ENCODE data around the gene BDP1. TPM values are rescaled to one million over a fixed set of nuclear protein-coding genes. Genes with fewer than 3 reads are reported as not detected.

The BDP1 gene
- total RNA-seq, 1 donor from 2014 or later, result 23.7 TPM

DNA sequence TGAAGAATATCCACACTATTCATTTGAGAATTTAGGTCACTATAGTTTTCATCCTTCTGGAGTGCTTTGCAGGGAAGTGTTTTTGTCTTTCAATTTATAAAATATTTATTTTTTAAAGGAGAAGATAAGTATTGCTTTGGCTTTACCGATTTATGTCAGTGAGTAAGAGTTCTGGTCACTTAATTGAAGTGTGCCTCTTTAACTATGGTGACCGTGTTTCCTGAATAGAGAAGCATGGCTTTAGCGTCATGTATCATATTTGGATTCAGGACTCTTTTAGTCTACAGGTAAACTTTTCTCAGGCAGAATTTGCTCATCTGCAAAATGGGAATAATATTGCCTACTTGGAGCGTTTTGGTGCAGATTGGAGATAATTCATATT lies 902 bp downstream of the BDP1 start:
- H3K27me3 Mint-ChIP-seq (ENCODE audit: unreplicated experiment), result peaks cover 10% of the 10 kb centered on the region
- DNase-seq (ENCODE audit: extremely low spot score, unreplicated experiment), result no peak
- peaks cover 15% of the 10 kb centered on the region for H3K36me3 Mint-ChIP-seq (ENCODE audit: unreplicated experiment)
- peak overlapping the region; percentile 97 for H3K27ac Mint-ChIP-seq (ENCODE audit: unreplicated experiment)
- peaks cover 21% of the 10 kb centered on the region for H3K4me1 Mint-ChIP-seq (ENCODE audit: unreplicated experiment)
- no peaks in the 10 kb centered on the region for H3K9me3 Mint-ChIP-seq (ENCODE audit: unreplicated experiment)
- TF ChIP-seq, protein P1, sequence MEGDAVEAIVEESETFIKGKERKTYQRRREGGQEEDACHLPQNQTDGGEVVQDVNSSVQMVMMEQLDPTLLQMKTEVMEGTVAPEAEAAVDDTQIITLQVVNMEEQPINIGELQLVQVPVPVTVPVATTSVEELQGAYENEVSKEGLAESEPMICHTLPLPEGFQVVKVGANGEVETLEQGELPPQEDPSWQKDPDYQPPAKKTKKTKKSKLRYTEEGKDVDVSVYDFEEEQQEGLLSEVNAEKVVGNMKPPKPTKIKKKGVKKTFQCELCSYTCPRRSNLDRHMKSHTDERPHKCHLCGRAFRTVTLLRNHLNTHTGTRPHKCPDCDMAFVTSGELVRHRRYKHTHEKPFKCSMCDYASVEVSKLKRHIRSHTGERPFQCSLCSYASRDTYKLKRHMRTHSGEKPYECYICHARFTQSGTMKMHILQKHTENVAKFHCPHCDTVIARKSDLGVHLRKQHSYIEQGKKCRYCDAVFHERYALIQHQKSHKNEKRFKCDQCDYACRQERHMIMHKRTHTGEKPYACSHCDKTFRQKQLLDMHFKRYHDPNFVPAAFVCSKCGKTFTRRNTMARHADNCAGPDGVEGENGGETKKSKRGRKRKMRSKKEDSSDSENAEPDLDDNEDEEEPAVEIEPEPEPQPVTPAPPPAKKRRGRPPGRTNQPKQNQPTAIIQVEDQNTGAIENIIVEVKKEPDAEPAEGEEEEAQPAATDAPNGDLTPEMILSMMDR (IDR thresholded peaks at IDR 0.05), result no peak
- peak overlapping the region; percentile 99 for H3K4me3 Mint-ChIP-seq (ENCODE audit: unreplicated experiment)

DNA sequence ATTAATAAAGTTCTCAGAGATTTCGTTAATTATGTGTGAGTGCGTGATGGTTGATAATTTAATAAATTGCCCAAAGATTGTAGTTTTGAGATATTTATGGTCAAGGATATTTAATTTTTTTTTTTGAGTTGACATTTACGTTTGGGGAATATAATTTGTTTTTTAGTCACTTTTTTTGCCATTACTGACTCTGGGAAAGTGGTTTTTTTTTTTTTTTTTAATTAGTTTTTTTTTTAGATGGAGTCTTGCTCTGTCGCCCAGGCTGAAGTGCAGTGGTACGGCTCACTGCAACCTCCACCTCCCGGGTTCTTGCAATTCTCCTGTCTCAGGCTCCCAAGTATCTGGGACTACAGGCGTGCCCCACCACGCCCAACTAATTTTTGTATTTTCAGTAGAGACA lies 1.7 kb downstream of the BDP1 start:
- Mint-ChIP-seq H3K27ac (ENCODE audit: unreplicated experiment) (peak overlapping the region; percentile 97), H3K36me3 (ENCODE audit: unreplicated experiment) (peaks cover 17% of the 10 kb centered on the region), H3K9me3 (ENCODE audit: unreplicated experiment) (no peaks in the 10 kb centered on the region), H3K27me3 (ENCODE audit: unreplicated experiment) (peaks cover 6% of the 10 kb centered on the region), H3K4me3 (ENCODE audit: unreplicated experiment) (peak overlapping the region; percentile 99), H3K4me1 (ENCODE audit: unreplicated experiment) (peaks cover 21% of the 10 kb centered on the region)
- DNase-seq (ENCODE audit: extremely low spot score, unreplicated experiment), result no peak
- TF ChIP-seq, protein P1 (IDR thresholded peaks at IDR 0.05), result no peak

DNA sequence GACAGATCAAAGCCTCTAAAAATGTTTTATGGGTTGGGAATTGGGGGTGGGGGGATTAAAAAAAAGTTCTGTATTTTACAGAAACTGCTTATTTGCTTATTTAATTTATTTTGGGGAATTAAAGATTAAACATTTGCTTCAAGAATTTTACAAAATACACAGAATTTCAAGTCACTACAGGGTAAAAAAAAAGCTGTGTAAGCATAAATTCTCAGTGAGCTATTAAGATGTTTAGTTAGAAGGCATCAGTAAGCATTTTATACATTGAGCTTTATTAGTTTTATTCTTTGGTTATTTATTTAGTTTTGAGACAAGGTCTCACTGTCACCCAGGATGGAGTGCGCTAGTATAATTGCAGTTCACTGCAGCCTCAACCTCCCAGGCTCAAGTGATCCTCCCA lies 5.2 kb downstream of the BDP1 start:
- peaks cover 29% of the 10 kb centered on the region for H3K36me3 Mint-ChIP-seq (ENCODE audit: unreplicated experiment)
- no peaks in the 10 kb centered on the region for H3K27me3 Mint-ChIP-seq (ENCODE audit: unreplicated experiment)
- TF ChIP-seq, protein P1 (IDR thresholded peaks at IDR 0.05), result no peak
- H3K9me3 Mint-ChIP-seq (ENCODE audit: unreplicated experiment), result no peaks in the 10 kb centered on the region
- no peak overlapping the region for H3K27ac Mint-ChIP-seq (ENCODE audit: unreplicated experiment)
- peaks cover 17% of the 10 kb centered on the region for H3K4me1 Mint-ChIP-seq (ENCODE audit: unreplicated experiment)
- DNase-seq (ENCODE audit: extremely low spot score, unreplicated experiment), result no peak
- H3K4me3 Mint-ChIP-seq (ENCODE audit: unreplicated experiment), result no peak overlapping the region

DNA sequence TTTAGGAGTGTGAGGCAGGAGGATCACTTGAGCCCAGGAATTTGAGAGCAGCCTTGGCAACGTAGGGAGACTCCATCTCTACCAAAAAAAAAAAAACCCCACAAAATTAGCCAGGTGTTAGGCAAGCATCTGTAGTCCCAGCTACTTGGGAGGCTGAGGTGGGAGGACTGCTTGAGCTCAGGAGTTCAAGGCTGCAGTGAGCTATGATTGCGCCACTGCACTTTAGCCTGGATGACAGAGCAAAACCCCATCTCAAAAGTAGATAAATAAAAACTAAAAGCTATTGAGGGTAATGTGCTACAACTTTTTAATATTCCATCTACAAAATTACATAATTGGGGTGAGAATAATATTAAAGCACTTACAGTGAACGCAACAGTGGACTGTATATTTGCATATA lies 5.9 kb downstream of the BDP1 start:
- TF ChIP-seq, protein P1 (IDR thresholded peaks at IDR 0.05), result no peak
- DNase-seq (ENCODE audit: extremely low spot score, unreplicated experiment), result no peak
- H3K9me3 Mint-ChIP-seq (ENCODE audit: unreplicated experiment), result no peaks in the 10 kb centered on the region
- H3K27me3 Mint-ChIP-seq (ENCODE audit: unreplicated experiment), result no peaks in the 10 kb centered on the region
- peaks cover 16% of the 10 kb centered on the region for H3K4me1 Mint-ChIP-seq (ENCODE audit: unreplicated experiment)
- no peak overlapping the region for H3K4me3 Mint-ChIP-seq (ENCODE audit: unreplicated experiment)
- no peak overlapping the region for H3K27ac Mint-ChIP-seq (ENCODE audit: unreplicated experiment)
- peaks cover 33% of the 10 kb centered on the region for H3K36me3 Mint-ChIP-seq (ENCODE audit: unreplicated experiment)

DNA sequence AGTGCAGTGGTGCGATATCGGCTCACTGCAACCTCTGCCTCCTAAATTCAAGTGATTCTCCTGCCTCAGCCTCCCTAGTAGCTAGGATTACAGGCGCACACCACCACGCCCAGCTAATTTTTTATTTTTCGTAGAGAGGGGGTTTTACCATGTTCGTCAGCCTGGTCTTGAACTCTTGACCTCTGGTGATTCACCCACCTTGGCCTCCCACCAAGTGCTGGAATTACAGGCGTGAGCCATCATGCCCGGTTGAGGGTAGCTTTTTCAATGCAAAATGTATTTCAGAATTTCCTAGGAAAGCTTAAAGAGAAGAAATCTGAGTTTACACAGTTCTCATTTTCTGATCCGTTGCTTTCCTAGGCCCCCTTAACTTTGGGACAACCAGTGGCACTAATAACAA lies 15.7 kb downstream of the BDP1 start:
- H3K4me1 Mint-ChIP-seq (ENCODE audit: unreplicated experiment), result no peaks in the 10 kb centered on the region
- H3K27me3 Mint-ChIP-seq (ENCODE audit: unreplicated experiment), result no peaks in the 10 kb centered on the region
- no peak overlapping the region for H3K4me3 Mint-ChIP-seq (ENCODE audit: unreplicated experiment)
- DNase-seq (ENCODE audit: extremely low spot score, unreplicated experiment), result no peak
- H3K9me3 Mint-ChIP-seq (ENCODE audit: unreplicated experiment), result no peaks in the 10 kb centered on the region
- TF ChIP-seq, protein P1 (IDR thresholded peaks at IDR 0.05), result no peak
- H3K27ac Mint-ChIP-seq (ENCODE audit: unreplicated experiment), result no peak overlapping the region
- peaks cover 47% of the 10 kb centered on the region for H3K36me3 Mint-ChIP-seq (ENCODE audit: unreplicated experiment)
